B cell (primary cell): Measurements from ENCODE around the gene RERE. TPM values are rescaled to one million over a fixed set of nuclear protein-coding genes. Genes with fewer than 3 reads are reported as not detected.
A peak's percentile ranks its signal among the peaks of the same experiment; 100 is the strongest.

Source experiments
- ATAC-seq: fragments of 200-7000 bp; cut with Tn5 transposase; one replicate; pipeline ENCODE4 v1.10.0; 2021; ENCODE audit warnings: low read depth, mild to moderate bottlenecking, moderate number of reproducible peaks, moderate library complexity
- CTCF ChIA-PET: fragments of 350-600 bp; sonication (Branson Sonifier 250); formaldehyde crosslinking; loops from one replicate; lab custom pipeline; 2021; ENCODE audit warnings: antibody characterized with exemption, inconsistent platforms; lab: Charles Lee
- POLR2A ChIA-PET: fragments of 350-600 bp; sonication (Branson Sonifier 250); formaldehyde crosslinking; loops from one replicate; lab custom pipeline; 2021; ENCODE audit warnings: antibody characterized with exemption; lab: Charles Lee
- DNase-seq: peaks from one replicate; pipeline ENCODE4 v3.0.0; 2013
- H2AFZ ChIP-seq: 2 replicates; pipeline ENCODE4 v1.6.1; 2012; ENCODE audit warnings: mild to moderate bottlenecking, low read depth, low read length; ENCODE audit not compliant: insufficient read depth, poor library complexity, severe bottlenecking
- H3K27ac ChIP-seq, 2 donors: 1 replicate in 1 of 2; 2 replicates in 1 of 2; pipeline ENCODE4 v1.5.1; 2012 to 2013; ENCODE audit warnings: low read length in 2 of 2, mild to moderate bottlenecking in 2 of 2, moderate library complexity in 1 of 2
- H3K27me3 ChIP-seq, 4 experiments: fragments of 200-600 bp in 1 of 4; sonication (generic) in 1 of 4; replicated peaks in 1 of 4; 1 replicate in 2 of 4; 2 replicates in 2 of 4; pipeline versions ENCODE4 v1.6.1 to v1.7.0; 2013 to 2016; ENCODE audit warnings: low read length in 3 of 4, mild to moderate bottlenecking in 2 of 4, mixed read lengths in 1 of 4, moderate library complexity in 1 of 4; ENCODE audit not compliant: insufficient read depth in 4 of 4, control insufficient read depth in 3 of 4; ENCODE audit errors: control extremely low read depth in 1 of 4
- H3K36me3 ChIP-seq, 2 experiments: replicated peaks in 1 of 2; 1 replicate in 1 of 2; 2 replicates in 1 of 2; pipeline versions ENCODE4 v1.6.1 to v1.7.1; 2013; ENCODE audit warnings: low read length in 1 of 2; ENCODE audit not compliant: insufficient read depth in 2 of 2, control insufficient read depth in 1 of 2; ENCODE audit errors: control extremely low read depth in 1 of 2, extremely low read depth in 1 of 2
- H3K4me1 ChIP-seq, 2 donors: fragments of 200-600 bp in 1 of 2; sonication (generic) in 1 of 2; 1 replicate in 1 of 2; 2 replicates in 1 of 2; pipeline versions ENCODE4 v1.5.1 to v1.6.1; 2013 to 2017; ENCODE audit warnings: low read length in 2 of 2; ENCODE audit not compliant: control insufficient read depth in 2 of 2, insufficient read depth in 2 of 2
- H3K4me2 ChIP-seq: replicated peaks from 2 replicates; pipeline ENCODE3; 2012; ENCODE audit warnings: mild to moderate bottlenecking, low read depth, low read length; ENCODE audit not compliant: poor library complexity, severe bottlenecking
- H3K4me3 ChIP-seq, 5 experiments: fragments of 200-600 bp in 1 of 5; sonication (generic) in 1 of 5; 1 replicate in 3 of 5; 2 replicates in 2 of 5; pipeline versions ENCODE4 v1.5.1 to v1.7.0; 2011 to 2016; ENCODE audit warnings: low read length in 4 of 5, mild to moderate bottlenecking in 4 of 5, low read depth in 2 of 5, control low read depth in 1 of 5, moderate library complexity in 1 of 5; ENCODE audit not compliant: insufficient read depth in 1 of 5; ENCODE audit errors: control extremely low read depth in 1 of 5, extremely low read depth in 1 of 5
- H3K79me2 ChIP-seq: fragments of 200-600 bp; sonication (generic); one replicate; pipeline ENCODE4 v1.6.0; 2016; ENCODE audit warnings: low read length; ENCODE audit not compliant: control insufficient read depth, insufficient read depth
- H3K9ac ChIP-seq: fragments of 200-600 bp; sonication (generic); 2 replicates; pipeline ENCODE4 v1.6.1; 2017; ENCODE audit warnings: mild to moderate bottlenecking, low read length, moderate library complexity
- H3K9me3 ChIP-seq, 3 donors: one replicate each; pipeline versions ENCODE4 v1.6.1 to v1.7.1; 2013; ENCODE audit warnings: low read length in 2 of 3; ENCODE audit not compliant: control insufficient read depth in 2 of 3, insufficient read depth in 1 of 3; ENCODE audit errors: control extremely low read depth in 1 of 3
- H4K20me1 ChIP-seq: 2 replicates; pipeline ENCODE4 v1.6.0; 2012; ENCODE audit warnings: mild to moderate bottlenecking, low read length; ENCODE audit not compliant: insufficient read depth, control insufficient read depth, poor library complexity, severe bottlenecking
- H3K27ac Mint-ChIP-seq: one replicate; pipeline ENCODE4 v1.8.0; 2021; ENCODE audit warnings: mixed read lengths
- H3K27me3 Mint-ChIP-seq: one replicate; pipeline ENCODE4 v1.8.0; 2021; ENCODE audit warnings: mixed read lengths
- H3K4me1 Mint-ChIP-seq: one replicate; pipeline ENCODE4 v1.8.0; 2021; ENCODE audit warnings: mixed read lengths
- H3K4me3 Mint-ChIP-seq: one replicate; pipeline ENCODE4 v1.8.0; 2021; ENCODE audit warnings: mixed read lengths
- H3K9me3 Mint-ChIP-seq: one replicate; pipeline ENCODE4 v1.8.0; 2022; ENCODE audit warnings: mixed read lengths; ENCODE audit not compliant: insufficient read depth
- EZH2 ChIP-seq: IDR thresholded peaks from 2 replicates; pipeline ENCODE4 v1.6.1; 2012; ENCODE audit warnings: borderline replicate concordance, low read depth, mild to moderate bottlenecking, moderate library complexity, low read length; ENCODE audit not compliant: insufficient read depth, poor library complexity, severe bottlenecking
- WGBS: methylation state at CpG from one replicate; pipeline ENCODE4 v1.1.5; 2013; ENCODE audit warnings: missing lambda C conversion rate; ENCODE audit not compliant: insufficient coverage; 5-methylcytosine and 5-hydroxymethylcytosine counted together
- intact Hi-C: fragments of 100-400 bp; cut with micrococcal nuclease; formaldehyde crosslinking; loops from one replicate; pipeline ENCODE4 v1.10.0; 2022
- polyA plus RNA-seq: library from polyadenylated mRNA; depleted of rRNA; stranded (reverse); fragments of >200 nt; gene quantifications from 2 replicates; pipeline ENCODE4 v1.2.3, GENCODE V29; 2012
- total RNA-seq, 2 donors: library from RNA; stranded (reverse); fragments of 120-200 nt in 1 of 2; gene quantifications; 1 replicate in 1 of 2; 2 replicates in 1 of 2; pipeline versions ENCODE4 v1.2.3 to v1.2.4, GENCODE V29; 2013 to 2022
- TF ChIP-seq, protein P1 (sequence below): fragments of 200-600 bp; IDR thresholded peaks from one replicate; pipeline ENCODE4 v1.8.0; 2022; ENCODE audit warnings: antibody characterized with exemption, mild to moderate bottlenecking

RERE gene
- total and polyA plus RNA-seq, 2 donors (not counting 1 experiment from before 2014, with no cell fraction given), result 27.3 to 132 TPM

DNA sequence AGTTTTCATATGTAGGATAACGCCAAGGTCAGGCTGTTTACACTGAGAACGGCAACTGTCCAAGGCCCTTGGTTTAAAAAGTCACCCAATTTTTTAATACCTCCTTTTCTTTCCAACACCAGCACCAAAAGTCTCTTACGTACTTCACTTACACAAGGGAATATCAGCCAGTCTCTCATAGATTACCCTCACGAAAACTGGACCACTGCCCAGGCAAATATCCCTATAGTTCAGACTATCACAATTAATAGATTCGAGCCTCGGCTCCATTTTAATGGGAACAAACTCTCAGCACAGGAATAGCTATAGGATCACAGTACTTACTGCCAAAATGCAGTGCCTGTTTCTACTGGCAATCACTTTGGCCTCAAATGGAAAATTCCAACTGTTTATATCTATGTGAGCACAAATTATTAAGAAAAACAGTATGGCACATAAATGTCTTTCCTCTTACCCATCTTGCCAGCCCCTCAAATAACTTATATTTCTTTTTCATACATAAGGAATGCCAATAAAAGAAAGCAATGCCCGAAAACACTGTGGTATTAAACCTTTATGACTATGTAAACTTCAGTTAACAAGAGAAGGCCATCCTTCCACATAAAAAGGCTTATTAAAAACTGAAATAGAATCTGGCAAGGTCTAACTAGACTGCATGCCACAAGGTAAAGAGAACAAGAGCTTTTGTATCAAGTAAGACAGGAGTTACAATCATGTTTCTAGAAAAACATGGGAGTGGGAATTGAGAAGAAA, 401.7 kb downstream of the RERE start:
- POLR2A ChIA-PET, result no interaction called here
- H3K4me3 Mint-ChIP-seq, result no peak overlapping the region
- peaks cover 100% of the 10 kb centered on the region for H3K79me2 ChIP-seq

More for the DNA sequence above, 401.7 kb downstream of the RERE start:
- ATAC-seq, result no peak
- no peak overlapping the region for H3K4me3 ChIP-seq
- H3K27ac ChIP-seq, result peak overlapping the region in 1 of 2 donors; percentile 23
- no peaks in the 10 kb centered on the region for H3K27me3 Mint-ChIP-seq
- intact Hi-C loops, result no loop called here
- no peak overlapping the region for H3K4me2 ChIP-seq
- H3K27me3 ChIP-seq, result no peaks in the 10 kb centered on the region
- no peaks in the 10 kb centered on the region for H3K9me3 ChIP-seq
- no peak for TF ChIP-seq EZH2
- TF ChIP-seq, protein P1, sequence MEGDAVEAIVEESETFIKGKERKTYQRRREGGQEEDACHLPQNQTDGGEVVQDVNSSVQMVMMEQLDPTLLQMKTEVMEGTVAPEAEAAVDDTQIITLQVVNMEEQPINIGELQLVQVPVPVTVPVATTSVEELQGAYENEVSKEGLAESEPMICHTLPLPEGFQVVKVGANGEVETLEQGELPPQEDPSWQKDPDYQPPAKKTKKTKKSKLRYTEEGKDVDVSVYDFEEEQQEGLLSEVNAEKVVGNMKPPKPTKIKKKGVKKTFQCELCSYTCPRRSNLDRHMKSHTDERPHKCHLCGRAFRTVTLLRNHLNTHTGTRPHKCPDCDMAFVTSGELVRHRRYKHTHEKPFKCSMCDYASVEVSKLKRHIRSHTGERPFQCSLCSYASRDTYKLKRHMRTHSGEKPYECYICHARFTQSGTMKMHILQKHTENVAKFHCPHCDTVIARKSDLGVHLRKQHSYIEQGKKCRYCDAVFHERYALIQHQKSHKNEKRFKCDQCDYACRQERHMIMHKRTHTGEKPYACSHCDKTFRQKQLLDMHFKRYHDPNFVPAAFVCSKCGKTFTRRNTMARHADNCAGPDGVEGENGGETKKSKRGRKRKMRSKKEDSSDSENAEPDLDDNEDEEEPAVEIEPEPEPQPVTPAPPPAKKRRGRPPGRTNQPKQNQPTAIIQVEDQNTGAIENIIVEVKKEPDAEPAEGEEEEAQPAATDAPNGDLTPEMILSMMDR, result no peak
- no peak overlapping the region for H2AFZ ChIP-seq
- H3K9ac ChIP-seq, result no peak overlapping the region
- H3K4me1 Mint-ChIP-seq, result peaks cover 42% of the 10 kb centered on the region
- WGBS, result 99% methylated on average over 6 of the region's 7 CpGs
- H4K20me1 ChIP-seq, result peaks cover 67% of the 10 kb centered on the region
- H3K4me1 ChIP-seq, result peaks cover 33 to 38% of the 10 kb centered on the region in 2 donors
- peaks cover 7 to 73% of the 10 kb centered on the region in 2 experiments for H3K36me3 ChIP-seq
- H3K9me3 Mint-ChIP-seq, result no peaks in the 10 kb centered on the region
- CTCF ChIA-PET, result interaction anchor here (5.2 kb wide), 1 partner anchor 14 kb away, joined by 26 read pairs; no protein-coding TSS in a partner anchor
- H3K27ac Mint-ChIP-seq, result no peak overlapping the region
- no peak for DNase-seq
